NCI-H1694 (cell line): ENCODE results near the gene LSP1.

Source experiments
- DNase-seq: peaks from one replicate; lab custom pipeline; 2025; lab: John Stamatoyannopoulos, UW

LSP1 gene

DNA sequence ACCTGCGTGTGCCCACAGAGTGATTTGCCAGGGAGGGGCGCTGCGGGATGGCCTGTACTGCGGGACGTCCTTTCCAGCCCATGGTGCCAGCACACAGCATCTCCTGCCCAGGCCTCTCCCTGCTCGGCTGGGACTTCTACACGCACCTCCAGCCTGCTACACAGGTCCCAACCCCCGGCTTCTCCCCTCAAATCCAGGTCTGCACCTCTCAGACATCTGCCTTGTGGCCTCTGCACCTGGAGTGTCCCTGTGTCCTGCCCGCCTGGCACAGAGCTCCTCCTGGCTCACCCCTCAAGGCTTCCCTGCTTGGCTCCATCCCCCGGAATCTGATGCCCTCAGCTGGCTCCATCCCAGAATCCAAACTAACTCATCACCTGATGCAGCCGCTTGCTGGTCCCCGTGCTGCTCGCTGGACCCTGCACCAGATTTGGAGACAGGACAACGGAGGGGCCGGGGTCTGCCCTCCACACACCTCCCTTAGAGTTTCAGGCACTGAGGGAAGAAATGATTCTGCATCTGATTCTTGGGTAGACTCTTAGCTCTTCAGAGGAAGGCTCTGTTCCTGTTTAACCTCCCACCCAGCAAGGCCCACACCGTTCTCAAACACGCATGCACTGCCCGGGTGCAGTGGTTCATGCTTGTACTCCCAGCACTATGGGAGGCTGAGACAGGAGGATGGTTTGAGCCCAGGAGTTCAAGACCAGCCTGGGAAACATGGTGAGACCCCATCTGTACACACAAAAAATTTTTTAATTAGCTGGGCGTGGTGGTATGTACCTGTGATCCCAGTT is 4.0 kb upstream of the LSP1 start:
- DNase-seq: no peak

GRCh38 chr11:1851468-1852180 is 1.3 kb upstream of the LSP1 start:
- DNase-seq: no peak

GRCh38 chr11:1852271-1852876 is 510 bp upstream of the LSP1 start:
- no peak for DNase-seq

- no peak for DNase-seq
Observed at GRCh38 chr11:1853376-1854131, 670 bp downstream of the LSP1 start.

DNA sequence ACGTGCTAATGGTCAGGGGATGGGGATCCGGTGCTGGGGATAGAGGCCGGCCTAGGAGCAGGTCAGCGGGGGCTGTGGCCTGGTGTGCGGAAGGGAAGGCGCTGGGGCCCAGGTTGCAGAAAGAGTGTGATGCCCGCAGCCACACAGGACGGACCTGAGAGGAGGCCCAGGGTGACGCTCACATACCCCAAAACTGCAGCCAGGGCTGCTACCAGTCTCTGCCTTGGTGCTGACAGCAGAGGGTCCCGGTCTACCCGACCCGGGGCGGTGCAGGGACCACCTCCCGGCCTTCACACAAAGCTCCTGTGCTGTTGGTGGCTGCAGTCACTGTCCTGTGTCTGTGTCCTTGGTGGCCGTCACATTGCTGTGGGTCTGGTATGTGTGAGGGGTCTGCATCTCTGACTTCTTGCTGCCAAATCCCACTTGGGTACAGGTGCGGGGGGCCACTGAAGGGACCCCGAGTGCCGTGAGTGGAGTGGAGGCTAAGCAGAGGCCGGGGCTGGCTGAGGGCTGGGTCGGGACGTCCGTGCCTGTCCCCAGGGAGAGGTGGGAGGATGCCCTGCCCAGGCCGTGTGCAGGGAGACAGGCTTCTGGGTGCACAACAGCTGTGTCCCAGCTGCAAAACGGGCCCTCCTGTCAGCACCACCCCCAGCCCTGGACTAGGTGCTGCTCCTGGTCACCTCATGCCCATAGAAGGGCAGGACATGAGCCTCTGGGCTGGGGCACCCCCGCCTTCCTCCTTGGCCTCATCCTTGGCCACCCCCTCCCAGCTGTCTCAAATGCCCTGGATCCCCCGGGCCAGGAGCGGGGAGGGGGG is 1.5 kb downstream of the LSP1 start:
- DNase-seq: no peak

DNA sequence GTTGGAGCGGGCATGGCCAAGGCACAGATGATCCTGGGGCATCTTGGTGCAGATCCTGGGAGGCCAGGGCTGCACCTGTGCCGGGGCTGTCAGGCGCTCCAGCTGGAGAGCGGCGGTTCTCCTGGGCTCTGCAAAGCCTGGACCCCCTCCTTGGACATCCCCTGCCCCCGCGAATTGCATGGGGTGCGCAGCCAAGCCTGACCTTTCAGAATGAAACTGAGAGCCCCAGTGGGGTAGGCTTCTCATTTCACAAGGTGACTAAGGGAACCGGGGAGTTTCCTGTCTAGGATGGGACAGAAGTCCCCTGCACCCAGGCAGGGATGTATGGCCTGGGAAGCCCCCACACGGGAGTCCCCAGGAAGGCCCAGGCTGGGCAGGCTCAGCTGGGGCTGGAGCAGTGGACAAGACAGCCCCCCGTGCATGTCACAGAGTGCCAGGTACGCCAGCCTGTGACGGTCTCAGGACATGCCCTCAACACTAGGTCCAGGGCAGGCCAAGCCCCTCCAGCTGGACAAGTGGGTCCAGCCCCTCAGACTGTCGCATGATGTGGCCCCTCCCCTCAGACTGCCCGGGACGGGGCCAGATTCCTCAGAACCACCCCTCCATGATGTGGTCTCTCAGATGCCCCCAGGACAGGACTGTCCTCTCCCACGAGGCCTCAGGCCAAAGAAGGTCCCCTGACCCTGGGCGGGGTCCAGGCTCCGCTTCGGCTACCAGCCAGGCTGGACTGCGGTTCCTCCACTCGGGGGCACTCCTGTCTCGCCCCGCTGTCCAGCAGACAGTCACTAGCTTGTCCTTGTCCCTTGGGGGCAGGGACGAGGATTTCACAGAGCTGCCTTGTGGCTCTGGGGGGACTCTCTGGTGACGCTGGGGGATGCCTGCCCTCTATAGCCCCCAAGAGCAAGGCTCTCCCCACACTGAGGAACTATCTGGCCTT is 2.3 kb downstream of the LSP1 start:
- DNase-seq: no peak

DNA sequence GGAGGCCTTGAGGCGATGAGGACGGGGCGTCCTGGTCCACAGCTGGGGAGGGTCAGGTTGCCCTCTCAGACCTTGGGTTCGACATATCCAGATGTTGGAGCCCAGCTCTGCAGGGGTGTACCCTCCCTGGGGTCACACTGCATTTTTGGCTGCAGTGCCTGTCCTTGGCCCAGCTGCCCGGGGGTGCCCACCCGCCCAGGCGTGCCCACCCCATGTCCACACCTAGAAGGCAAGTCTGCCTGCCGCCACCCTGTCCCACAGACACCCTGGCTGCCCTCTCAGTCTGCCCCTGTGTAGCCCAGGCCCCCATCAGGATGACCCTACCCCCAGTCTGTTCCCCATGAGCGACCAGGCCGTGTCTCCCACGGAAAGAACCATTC is 3.0 kb downstream of the LSP1 start:
- DNase-seq: no peak

- DNase-seq: no peak
Observed at GRCh38 chr11:1856306-1857005, 3.6 kb downstream of the LSP1 start.

DNA sequence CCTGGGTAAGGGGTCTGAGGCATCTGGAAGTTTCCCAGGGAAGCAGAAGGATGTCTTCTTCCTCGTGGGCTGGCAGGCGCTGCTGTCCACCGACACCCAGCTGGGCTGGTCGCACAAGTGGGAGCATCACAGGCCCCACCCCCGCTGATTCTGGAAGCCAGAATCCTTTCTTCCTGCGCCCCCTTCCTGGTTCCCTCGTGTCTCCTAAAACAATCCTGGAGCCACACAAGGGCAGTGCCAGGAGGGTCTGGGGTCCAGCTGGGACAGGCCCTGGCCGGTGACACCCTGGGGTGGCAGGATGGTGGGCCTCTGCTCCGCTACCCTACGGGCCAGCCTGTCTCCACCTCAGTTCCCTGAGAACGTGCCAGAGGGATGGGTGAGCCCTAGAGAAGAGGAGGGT is 4.2 kb downstream of the LSP1 start:
- DNase-seq: no peak

- no peak for DNase-seq
Observed at GRCh38 chr11:1858154-1858553, 5.3 kb downstream of the LSP1 start.

DNA sequence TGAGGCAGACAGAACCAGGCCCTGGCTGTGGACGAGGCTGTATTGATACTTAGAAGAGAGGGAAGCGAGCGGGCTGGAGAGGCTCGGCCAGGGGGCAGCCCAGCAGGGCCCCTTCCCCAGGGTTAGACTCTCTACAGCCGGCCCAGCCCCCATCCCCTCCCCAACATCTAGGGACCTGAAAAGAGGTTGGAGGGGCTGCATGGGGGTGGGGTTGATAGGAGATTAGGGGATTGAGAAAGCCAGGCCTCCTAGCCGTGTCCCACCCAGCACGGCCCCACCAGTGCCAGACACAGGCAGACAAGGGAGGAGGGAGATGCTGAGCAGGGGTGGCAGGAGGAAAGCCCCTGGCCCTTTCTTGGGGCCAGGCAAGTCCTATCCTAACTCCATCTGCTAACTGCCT is 5.7 kb downstream of the LSP1 start:
- DNase-seq: no peak

DNA sequence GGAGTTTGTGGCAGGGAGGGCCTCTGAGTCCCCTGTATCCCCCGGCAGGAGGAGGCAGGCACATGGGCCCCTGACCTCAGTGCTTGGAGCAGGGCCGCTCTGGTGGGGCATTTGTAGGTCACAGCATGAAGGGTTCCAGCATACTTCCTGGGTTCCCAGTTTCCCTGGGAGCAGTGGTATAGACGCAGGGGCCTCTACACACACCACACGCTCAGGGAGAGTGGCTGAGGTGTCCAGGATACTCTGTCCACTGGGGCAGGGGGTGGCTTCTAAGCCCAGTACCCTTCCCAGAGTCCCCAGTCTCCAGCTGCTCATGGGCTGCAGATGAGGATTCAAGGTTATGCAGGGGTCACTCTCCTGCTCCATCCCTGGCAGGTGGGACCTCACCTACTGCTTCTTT is 6.1 kb downstream of the LSP1 start:
- no peak for DNase-seq

- DNase-seq: no peak
Observed at GRCh38 chr11:1860108-1860507, 7.2 kb downstream of the LSP1 start.

- no peak for DNase-seq
Observed at GRCh38 chr11:1861435-1862411, 8.8 kb downstream of the LSP1 start.

GRCh38 chr11:1862588-1863351 is 9.9 kb downstream of the LSP1 start:
- DNase-seq: no peak

GRCh38 chr11:1863352-1864216 is 10.7 kb downstream of the LSP1 start:
- DNase-seq: no peak

DNA sequence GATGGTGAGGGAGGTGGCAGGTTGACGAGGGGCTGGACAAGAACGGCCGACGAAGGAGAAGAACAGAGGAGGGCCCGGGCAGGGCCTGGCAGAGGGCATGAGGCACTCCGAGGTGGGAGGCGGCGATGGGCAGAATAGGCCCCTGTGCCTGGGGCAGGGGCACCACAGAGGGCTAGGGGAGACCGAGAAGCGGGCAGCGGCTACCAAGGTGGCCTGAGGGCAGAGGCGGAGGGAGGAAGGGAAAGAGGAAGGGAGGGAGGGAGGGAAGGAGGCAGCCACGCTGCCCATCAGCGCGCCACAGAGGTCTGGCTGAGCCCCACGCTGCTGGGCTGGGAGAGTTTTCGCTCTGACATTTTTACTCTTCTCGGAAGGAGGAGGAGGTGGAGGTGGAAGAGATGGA is 11.3 kb downstream of the LSP1 start:
- no peak for DNase-seq
